Liver (tissue), 3 donors: Measurements from ENCODE around the gene NOS1.

Source experiments
- FOXA1 ChIP-seq: IDR thresholded peaks from 2 replicates; pipeline ENCODE4 v1.6.1; 2016; ENCODE audit warnings: antibody characterized with exemption
- GABPA ChIP-seq, 2 donors: IDR thresholded peaks in 1 of 2; conservative IDR thresholded peaks in 1 of 2; 2 replicates each; pipeline ENCODE4 v1.6.1; 2016; ENCODE audit warnings: antibody characterized with exemption in 2 of 2, mild to moderate bottlenecking in 1 of 2, moderate library complexity in 1 of 2
- NR2F2 ChIP-seq: IDR thresholded peaks from 2 replicates; pipeline ENCODE4 v1.6.1; 2016; ENCODE audit warnings: antibody characterized with exemption
- RAD21 ChIP-seq, 2 donors: IDR thresholded peaks; 2 replicates each; pipeline ENCODE4 v1.6.1; 2016; ENCODE audit warnings: antibody characterized with exemption in 2 of 2, mild to moderate bottlenecking in 2 of 2
- SP1 ChIP-seq: IDR thresholded peaks from 2 replicates; pipeline ENCODE4 v1.6.1; 2018; ENCODE audit warnings: antibody characterized with exemption, mild to moderate bottlenecking
- TAF1 ChIP-seq: conservative IDR thresholded peaks from 2 replicates; pipeline ENCODE4 v1.6.1; 2016; ENCODE audit warnings: antibody characterized with exemption, mild to moderate bottlenecking
- YY1 ChIP-seq: IDR thresholded peaks from 2 replicates; pipeline ENCODE4 v1.6.1; 2016; ENCODE audit warnings: antibody characterized with exemption, mild to moderate bottlenecking
- TF ChIP-seq, protein P1 (sequence below): fragments of 150-350 bp; IDR thresholded peaks from 2 replicates; pipeline ENCODE4 v1.5.1; 2017; ENCODE audit warnings: improper control_type of control experiment, low read depth, low read length; ENCODE audit not compliant: missing input control
- TF ChIP-seq, protein P2 (sequence below): IDR thresholded peaks from 2 replicates; pipeline ENCODE4 v1.6.1; 2016; ENCODE audit warnings: antibody characterized with exemption, mild to moderate bottlenecking
- TF ChIP-seq, protein P3 (sequence below): IDR thresholded peaks from 2 replicates; pipeline ENCODE4 v1.6.1; 2016; ENCODE audit warnings: antibody characterized with exemption
- TF ChIP-seq, protein P4 (sequence below): IDR thresholded peaks from 2 replicates; pipeline ENCODE4 v1.6.1; 2016; ENCODE audit warnings: antibody characterized with exemption
- donor health status: healthy.
- donor health status: healthy.

DNA sequence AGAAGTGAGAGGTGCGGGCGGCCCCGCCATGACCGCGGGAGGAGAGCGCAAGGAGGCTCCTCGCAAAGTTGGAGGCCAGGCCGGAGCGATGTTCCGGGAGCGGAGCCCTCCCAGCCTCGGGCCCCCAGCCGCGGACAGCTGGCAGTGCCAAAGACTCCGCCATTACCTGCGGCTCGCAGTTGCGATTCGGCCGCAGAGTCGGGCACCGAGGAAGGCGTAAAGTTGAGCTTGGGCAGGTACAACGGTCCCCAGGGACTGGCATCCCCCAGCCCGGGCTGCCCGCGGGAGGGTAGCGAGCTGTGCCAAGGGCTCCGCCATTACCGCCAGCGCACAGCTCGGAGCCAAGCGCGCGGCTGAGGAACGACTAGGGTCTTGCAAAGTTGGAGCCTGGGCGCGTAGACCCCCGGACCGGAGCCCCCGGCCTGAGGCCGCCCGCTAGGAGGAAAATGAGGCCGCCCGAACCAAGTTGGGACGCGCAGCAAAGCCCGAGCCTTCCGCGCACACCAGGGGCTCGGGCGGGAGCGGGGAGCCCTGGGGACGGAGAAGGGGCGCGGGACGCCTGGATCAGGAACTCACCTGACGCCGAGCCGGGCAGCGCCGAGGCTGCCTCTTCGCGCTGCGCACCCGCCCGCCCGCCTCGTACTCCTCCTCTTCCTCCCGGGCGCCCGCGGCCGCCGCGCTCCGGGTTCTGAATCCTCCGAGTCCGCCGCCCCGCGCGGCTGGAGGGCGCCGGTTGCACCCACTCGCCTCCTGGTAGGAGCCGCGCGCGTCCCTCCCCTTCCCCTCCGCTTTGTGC is 677 bp downstream of the NOS1 start:
- TF ChIP-seq, protein P1, sequence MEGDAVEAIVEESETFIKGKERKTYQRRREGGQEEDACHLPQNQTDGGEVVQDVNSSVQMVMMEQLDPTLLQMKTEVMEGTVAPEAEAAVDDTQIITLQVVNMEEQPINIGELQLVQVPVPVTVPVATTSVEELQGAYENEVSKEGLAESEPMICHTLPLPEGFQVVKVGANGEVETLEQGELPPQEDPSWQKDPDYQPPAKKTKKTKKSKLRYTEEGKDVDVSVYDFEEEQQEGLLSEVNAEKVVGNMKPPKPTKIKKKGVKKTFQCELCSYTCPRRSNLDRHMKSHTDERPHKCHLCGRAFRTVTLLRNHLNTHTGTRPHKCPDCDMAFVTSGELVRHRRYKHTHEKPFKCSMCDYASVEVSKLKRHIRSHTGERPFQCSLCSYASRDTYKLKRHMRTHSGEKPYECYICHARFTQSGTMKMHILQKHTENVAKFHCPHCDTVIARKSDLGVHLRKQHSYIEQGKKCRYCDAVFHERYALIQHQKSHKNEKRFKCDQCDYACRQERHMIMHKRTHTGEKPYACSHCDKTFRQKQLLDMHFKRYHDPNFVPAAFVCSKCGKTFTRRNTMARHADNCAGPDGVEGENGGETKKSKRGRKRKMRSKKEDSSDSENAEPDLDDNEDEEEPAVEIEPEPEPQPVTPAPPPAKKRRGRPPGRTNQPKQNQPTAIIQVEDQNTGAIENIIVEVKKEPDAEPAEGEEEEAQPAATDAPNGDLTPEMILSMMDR, result no peak
- TF ChIP-seq GABPA (IDR thresholded peaks at IDR 0.05 in 1 of 2, conservative IDR thresholded peaks at IDR 0.05 in 1 of 2) (no peak), SP1 (no peak), TAF1 (no peak), FOXA1 (no peak), RAD21 (IDR thresholded peaks at IDR 0.05) (no peak), NR2F2 (no peak), YY1 (no peak)
- TF ChIP-seq, protein P2, sequence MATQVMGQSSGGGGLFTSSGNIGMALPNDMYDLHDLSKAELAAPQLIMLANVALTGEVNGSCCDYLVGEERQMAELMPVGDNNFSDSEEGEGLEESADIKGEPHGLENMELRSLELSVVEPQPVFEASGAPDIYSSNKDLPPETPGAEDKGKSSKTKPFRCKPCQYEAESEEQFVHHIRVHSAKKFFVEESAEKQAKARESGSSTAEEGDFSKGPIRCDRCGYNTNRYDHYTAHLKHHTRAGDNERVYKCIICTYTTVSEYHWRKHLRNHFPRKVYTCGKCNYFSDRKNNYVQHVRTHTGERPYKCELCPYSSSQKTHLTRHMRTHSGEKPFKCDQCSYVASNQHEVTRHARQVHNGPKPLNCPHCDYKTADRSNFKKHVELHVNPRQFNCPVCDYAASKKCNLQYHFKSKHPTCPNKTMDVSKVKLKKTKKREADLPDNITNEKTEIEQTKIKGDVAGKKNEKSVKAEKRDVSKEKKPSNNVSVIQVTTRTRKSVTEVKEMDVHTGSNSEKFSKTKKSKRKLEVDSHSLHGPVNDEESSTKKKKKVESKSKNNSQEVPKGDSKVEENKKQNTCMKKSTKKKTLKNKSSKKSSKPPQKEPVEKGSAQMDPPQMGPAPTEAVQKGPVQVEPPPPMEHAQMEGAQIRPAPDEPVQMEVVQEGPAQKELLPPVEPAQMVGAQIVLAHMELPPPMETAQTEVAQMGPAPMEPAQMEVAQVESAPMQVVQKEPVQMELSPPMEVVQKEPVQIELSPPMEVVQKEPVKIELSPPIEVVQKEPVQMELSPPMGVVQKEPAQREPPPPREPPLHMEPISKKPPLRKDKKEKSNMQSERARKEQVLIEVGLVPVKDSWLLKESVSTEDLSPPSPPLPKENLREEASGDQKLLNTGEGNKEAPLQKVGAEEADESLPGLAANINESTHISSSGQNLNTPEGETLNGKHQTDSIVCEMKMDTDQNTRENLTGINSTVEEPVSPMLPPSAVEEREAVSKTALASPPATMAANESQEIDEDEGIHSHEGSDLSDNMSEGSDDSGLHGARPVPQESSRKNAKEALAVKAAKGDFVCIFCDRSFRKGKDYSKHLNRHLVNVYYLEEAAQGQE, result no peak
- TF ChIP-seq, protein P3, sequence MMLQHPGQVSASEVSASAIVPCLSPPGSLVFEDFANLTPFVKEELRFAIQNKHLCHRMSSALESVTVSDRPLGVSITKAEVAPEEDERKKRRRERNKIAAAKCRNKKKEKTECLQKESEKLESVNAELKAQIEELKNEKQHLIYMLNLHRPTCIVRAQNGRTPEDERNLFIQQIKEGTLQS, result no peak
- TF ChIP-seq, protein P4, sequence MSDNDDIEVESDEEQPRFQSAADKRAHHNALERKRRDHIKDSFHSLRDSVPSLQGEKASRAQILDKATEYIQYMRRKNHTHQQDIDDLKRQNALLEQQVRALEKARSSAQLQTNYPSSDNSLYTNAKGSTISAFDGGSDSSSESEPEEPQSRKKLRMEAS, result no peak
